Right lobe of liver (tissue), 4 donors: ENCODE results near the gene LCP2.

Experiments used
- POLR2A ChIP-seq: fragments of 450-650 bp; IDR thresholded peaks from one replicate; pipeline ENCODE4 v1.6.1; 2017; ENCODE audit warnings: antibody characterized with exemption, mild to moderate bottlenecking
- TF ChIP-seq, protein P1 (sequence below), 4 donors: fragments of 200-600 bp in 3 of 4; fragments of 450-650 bp in 1 of 4; IDR thresholded peaks; one replicate each; pipeline versions ENCODE4 v1.5.1 to v1.8.0; 2016 to 2022; ENCODE audit warnings: antibody characterized with exemption in 4 of 4, mild to moderate bottlenecking in 2 of 4
- donor health status: DM: no; HTN: no; CAD: no.
- donor health status: DM: no; HTN: no; CAD: no.
- donor health status: DM: no; HTN: yes; CAD: no.

DNA sequence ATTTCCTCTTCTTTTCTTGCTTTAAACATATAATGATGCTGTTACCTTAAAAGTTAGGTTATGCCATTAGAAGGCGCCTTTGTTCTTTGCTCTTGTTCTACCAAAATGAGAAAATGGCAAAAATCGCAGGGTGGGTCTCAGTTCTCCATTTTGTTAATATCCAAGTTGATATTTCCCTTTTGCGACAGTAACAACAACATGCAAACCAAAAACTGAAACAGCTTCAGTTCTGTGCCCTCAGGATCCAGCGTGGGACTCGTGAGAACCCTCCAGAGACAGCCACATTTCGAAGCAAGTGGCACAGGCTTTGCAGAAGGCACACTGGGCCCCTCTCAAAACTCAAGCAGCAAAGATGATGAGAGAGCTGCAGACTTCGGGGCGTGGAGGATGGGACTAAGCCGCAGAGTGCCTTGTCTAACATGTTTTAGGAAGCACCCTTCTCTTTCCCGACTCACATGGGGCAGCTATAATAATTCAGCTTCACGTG is 33.0 kb upstream of the LCP2 start:
- TF ChIP-seq, protein P1, sequence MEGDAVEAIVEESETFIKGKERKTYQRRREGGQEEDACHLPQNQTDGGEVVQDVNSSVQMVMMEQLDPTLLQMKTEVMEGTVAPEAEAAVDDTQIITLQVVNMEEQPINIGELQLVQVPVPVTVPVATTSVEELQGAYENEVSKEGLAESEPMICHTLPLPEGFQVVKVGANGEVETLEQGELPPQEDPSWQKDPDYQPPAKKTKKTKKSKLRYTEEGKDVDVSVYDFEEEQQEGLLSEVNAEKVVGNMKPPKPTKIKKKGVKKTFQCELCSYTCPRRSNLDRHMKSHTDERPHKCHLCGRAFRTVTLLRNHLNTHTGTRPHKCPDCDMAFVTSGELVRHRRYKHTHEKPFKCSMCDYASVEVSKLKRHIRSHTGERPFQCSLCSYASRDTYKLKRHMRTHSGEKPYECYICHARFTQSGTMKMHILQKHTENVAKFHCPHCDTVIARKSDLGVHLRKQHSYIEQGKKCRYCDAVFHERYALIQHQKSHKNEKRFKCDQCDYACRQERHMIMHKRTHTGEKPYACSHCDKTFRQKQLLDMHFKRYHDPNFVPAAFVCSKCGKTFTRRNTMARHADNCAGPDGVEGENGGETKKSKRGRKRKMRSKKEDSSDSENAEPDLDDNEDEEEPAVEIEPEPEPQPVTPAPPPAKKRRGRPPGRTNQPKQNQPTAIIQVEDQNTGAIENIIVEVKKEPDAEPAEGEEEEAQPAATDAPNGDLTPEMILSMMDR (IDR thresholded peaks at IDR 0.05), result no peak
- TF ChIP-seq POLR2A, result no peak
